HPDE6-E6E7 (cell line): ENCODE results near the gene FCRL6.

Experiments used
- DNase-seq: peaks from one replicate; pipeline ENCODE4 v3.0.0; 2011; ENCODE audit warnings: missing footprints; ENCODE audit errors: extremely low spot score

The FCRL6 gene

GRCh38 chr1:159835356-159835755 lies 33.2 kb downstream of the FCRL6 start:
- no peak for DNase-seq

GRCh38 chr1:159835862-159836525 lies 33.8 kb downstream of the FCRL6 start:
- no peak for DNase-seq

- no peak for DNase-seq
These were observed 36.6 kb downstream of the FCRL6 start for GRCh38 chr1:159838715-159839114.

GRCh38 chr1:159839116-159839849 lies 37.1 kb downstream of the FCRL6 start:
- no peak for DNase-seq

GRCh38 chr1:159841749-159842148 lies 39.6 kb downstream of the FCRL6 start:
- no peak for DNase-seq

- no peak for DNase-seq
These were observed 41.3 kb downstream of the FCRL6 start for GRCh38 chr1:159843459-159843858.

GRCh38 chr1:159845751-159846629 lies 43.8 kb downstream of the FCRL6 start:
- no peak for DNase-seq

- no peak for DNase-seq
These were observed 45.1 kb downstream of the FCRL6 start for GRCh38 chr1:159847231-159847630.

- DNase-seq, result no peak
These were observed 46.2 kb downstream of the FCRL6 start for GRCh38 chr1:159848326-159848725.

GRCh38 chr1:159849626-159850366 lies 47.6 kb downstream of the FCRL6 start:
- no peak for DNase-seq

- DNase-seq, result no peak
These were observed 49.2 kb downstream of the FCRL6 start for GRCh38 chr1:159851407-159851806.

- DNase-seq, result no peak
These were observed 51.4 kb downstream of the FCRL6 start for GRCh38 chr1:159853417-159854115.

GRCh38 chr1:159854116-159854692 lies 52.0 kb downstream of the FCRL6 start:
- DNase-seq, result no peak

- DNase-seq, result peak; percentile 62
These were observed 52.6 kb downstream of the FCRL6 start for GRCh38 chr1:159854693-159855192.

- no peak for DNase-seq
These were observed 53.5 kb downstream of the FCRL6 start for GRCh38 chr1:159855709-159856108.

GRCh38 chr1:159856576-159856975 lies 54.4 kb downstream of the FCRL6 start:
- DNase-seq, result no peak

- no peak for DNase-seq
These were observed 55.7 kb downstream of the FCRL6 start for GRCh38 chr1:159857889-159858288.

GRCh38 chr1:159859767-159860322 lies 57.7 kb downstream of the FCRL6 start:
- no peak for DNase-seq

- no peak for DNase-seq
These were observed 58.3 kb downstream of the FCRL6 start for GRCh38 chr1:159860456-159860855.

GRCh38 chr1:159861218-159861617 lies 59.1 kb downstream of the FCRL6 start:
- DNase-seq, result no peak
